Endothelial cell (in vitro differentiated cells): ENCODE data around the gene CARNS1. TPM values are rescaled to one million over a fixed set of nuclear protein-coding genes. Genes with fewer than 3 reads are reported as not detected.
"Not testable (repeated sequence)": the region's sequence is repeated elsewhere in the genome, so short reads cannot be mapped to it uniquely, and the experiment has no call there.

ENCODE experiments used
- DNase-seq: peaks from one replicate; pipeline ENCODE4 v3.0.0; 2021; ENCODE audit warnings: low spot score
- H3K27ac Mint-ChIP-seq: one replicate; pipeline ENCODE4 v1.8.0; 2021; ENCODE audit warnings: mixed read lengths, inconsistent platforms; ENCODE audit not compliant: unreplicated experiment
- H3K27me3 Mint-ChIP-seq: one replicate; pipeline ENCODE4 v1.8.0; 2021; ENCODE audit warnings: mild to moderate bottlenecking, moderate library complexity, mixed read lengths, inconsistent platforms; ENCODE audit not compliant: unreplicated experiment
- H3K36me3 Mint-ChIP-seq: one replicate; pipeline ENCODE4 v1.8.0; 2021; ENCODE audit warnings: mild to moderate bottlenecking, low read depth, mixed read lengths, inconsistent platforms; ENCODE audit not compliant: unreplicated experiment
- H3K4me1 Mint-ChIP-seq: one replicate; pipeline ENCODE4 v1.8.0; 2021; ENCODE audit warnings: mild to moderate bottlenecking, mixed read lengths, inconsistent platforms; ENCODE audit not compliant: unreplicated experiment
- H3K4me3 Mint-ChIP-seq: one replicate; pipeline ENCODE4 v1.8.0; 2021; ENCODE audit warnings: mild to moderate bottlenecking, mixed read lengths, inconsistent platforms; ENCODE audit not compliant: unreplicated experiment
- H3K9me3 Mint-ChIP-seq: one replicate; pipeline ENCODE4 v1.8.0; 2021; ENCODE audit warnings: mixed read lengths, inconsistent platforms; ENCODE audit not compliant: unreplicated experiment
- CTCF ChIP-seq: fragments of 200-600 bp; sonication (generic); IDR thresholded peaks from one replicate; pipeline ENCODE4 v1.5.0; 2021; ENCODE audit warnings: antibody characterized with exemption; ENCODE audit not compliant: unreplicated experiment
- total RNA-seq: library from RNA; stranded (reverse); fragmentation: NEBNext Ultra II Directional; extraction: Animal tissue kit (Norgen Biotek cat#: 25700); gene quantifications from one replicate; pipeline ENCODE4 v1.2.1, GENCODE V29; 2021; ENCODE audit not compliant: unreplicated experiment

Gene CARNS1
- total RNA-seq, 1 donor from 2014 or later = not detected

DNA sequence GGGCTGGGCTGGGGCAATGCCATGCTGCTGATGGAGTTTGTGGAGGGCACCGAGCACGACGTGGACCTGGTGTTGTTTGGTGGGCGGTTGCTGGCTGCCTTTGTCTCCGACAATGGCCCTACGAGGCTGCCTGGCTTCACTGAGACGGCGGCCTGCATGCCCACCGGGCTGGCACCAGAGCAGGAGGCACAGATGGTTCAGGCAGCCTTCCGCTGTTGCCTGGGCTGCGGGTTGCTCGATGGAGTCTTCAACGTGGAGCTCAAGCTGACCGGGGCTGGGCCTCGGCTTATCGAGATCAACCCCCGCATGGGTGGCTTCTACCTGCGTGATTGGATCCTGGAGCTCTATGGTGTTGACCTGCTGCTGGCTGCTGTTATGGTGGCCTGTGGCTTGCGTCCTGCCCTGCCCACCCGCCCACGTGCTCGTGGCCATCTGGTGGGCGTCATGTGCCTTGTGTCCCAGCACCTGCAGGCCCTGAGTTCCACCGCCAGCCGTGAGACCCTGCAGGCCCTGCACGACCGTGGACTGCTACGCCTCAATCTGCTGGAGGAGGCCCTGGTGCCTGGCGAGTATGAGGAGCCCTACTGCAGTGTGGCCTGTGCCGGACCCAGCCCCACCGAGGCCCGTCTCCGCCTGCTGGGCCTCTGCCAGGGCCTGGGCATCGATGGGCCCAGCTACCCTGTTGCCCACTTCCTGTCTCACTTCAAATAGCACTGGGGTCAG lies 8.6 kb downstream of the CARNS1 start:
- no peaks in the 10 kb centered on the region for H3K36me3 Mint-ChIP-seq
- DNase-seq = no peak
- H3K9me3 Mint-ChIP-seq = no peaks in the 10 kb centered on the region
- peaks cover 17% of the 10 kb centered on the region for H3K27me3 Mint-ChIP-seq
- TF ChIP-seq CTCF = no peak
- no peak overlapping the region for H3K4me3 Mint-ChIP-seq
- no peak overlapping the region for H3K27ac Mint-ChIP-seq
- H3K4me1 Mint-ChIP-seq = peaks cover 3% of the 10 kb centered on the region

DNA sequence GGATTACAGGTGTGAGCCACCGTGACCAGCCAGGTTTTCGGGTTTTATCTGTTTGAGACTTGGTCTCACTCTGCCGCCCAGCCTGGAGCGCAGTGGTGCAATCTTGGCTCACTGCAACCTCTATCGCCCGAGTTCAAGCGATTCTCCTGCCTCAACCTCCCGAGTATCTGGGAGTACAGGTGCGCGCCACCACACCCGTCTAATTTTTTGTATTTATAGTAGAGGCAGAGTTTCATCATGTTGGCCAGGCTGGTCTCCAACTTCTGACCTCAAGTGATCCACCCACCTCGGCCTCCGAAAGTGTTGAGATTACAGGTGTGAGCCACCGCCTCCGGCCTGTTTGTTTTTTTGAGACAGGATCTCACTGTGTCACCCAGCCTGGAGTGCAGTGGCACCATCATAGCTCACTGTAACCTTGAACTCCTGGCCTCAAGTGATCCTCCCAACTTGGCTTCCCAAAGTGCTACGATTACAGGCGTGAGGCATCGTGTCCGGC lies 11.9 kb downstream of the CARNS1 start:
- Mint-ChIP-seq H3K27ac (peak overlapping the region; percentile 42), H3K27me3 (peaks cover 17% of the 10 kb centered on the region), H3K36me3 (peaks cover 10% of the 10 kb centered on the region), H3K4me3 (peak overlapping the region; percentile 99)
- not testable (repeated sequence) for DNase-seq, H3K4me1 Mint-ChIP-seq, H3K9me3 Mint-ChIP-seq

DNA sequence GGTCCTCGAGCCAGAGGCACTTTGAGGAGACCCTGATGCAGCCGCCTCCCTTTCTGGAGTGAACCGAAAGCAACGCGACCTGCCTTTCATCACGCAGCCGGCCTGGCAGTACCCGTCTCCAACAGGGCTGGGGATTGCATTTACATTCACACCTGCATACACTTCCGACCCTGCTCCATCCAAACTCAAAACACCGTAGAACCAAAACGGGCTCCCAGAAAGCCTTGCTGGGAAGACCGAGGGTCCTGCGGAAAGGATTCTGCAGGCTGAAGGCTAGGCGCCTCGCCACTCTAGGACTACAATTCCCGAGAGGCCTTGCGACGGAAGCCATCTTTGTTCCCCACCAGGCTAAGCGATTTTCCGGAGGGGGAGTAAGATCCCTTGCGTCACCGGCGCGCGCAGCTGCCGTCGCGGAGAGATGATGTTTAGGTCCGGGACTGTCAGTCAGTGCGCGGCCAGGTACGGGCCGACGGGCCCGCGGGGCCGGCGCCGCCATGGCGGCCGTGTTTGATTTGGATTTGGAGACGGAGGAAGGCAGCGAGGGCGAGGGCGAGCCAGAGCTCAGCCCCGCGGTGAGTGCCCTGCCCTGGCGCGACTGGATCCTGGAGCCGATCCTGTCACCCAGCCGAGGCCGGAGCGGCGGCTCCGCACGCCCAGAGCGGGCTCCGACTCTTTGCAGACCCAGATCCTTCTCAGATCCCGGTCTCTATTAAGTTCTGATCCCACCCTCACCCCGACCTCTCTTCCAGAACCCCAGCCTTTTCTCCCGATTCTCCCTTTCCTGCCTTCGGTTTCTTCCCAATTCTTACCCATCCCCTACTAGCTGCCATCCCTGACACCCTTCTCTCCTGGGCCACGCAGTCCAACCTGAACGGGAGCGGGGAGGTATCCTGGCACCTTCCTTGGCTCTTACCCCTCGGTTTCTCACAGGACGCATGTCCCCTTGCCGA lies 12.8 kb downstream of the CARNS1 start, which contains the start of gene RPS6KB2:
TSS of gene RPS6KB2 (plus strand) at position 443 of the 950 bp plus-strand sequence. CDS start at position 495, 52 bp downstream.
- Mint-ChIP-seq H3K27ac (peak within 1 kb of the TSS; percentile 75), H3K9me3 (no peaks in the 10 kb centered on the region), H3K4me1 (peaks cover 3% of the 10 kb centered on the region), H3K27me3 (peaks cover 17% of the 10 kb centered on the region), H3K4me3 (peak within 1 kb of the TSS; percentile 99), H3K36me3 (peaks cover 10% of the 10 kb centered on the region)
- peak; percentile 99 for DNase-seq
- no peak for TF ChIP-seq CTCF

DNA sequence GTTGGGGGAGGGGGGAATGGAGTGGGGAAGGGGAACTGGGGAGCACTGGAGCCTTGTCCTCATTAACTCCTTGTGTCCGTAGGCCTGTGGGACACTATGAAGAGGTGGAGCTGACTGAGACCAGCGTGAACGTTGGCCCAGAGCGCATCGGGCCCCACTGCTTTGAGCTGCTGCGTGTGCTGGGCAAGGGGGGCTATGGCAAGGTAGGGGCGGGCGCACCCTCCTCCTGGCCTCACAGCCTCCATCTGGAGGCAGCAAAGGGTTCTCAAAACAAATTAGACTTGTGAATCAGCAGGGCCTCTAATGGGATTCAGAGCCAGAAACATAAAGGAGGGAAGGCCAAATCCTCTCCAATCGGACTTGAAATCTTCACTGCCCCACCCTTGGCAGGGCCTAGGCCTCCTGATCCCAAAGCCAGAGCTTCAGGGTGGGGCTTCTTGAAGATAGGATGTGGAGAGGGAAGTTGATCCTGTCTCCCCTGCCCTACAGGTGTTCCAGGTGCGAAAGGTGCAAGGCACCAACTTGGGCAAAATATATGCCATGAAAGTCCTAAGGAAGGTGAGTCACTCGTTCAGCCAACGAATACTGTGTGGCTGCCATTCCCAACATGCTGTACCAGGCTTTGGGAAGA lies 13.7 kb downstream of the CARNS1 start:
- Mint-ChIP-seq H3K4me3 (peak overlapping the region; percentile 99), H3K27me3 (peaks cover 17% of the 10 kb centered on the region), H3K9me3 (no peaks in the 10 kb centered on the region), H3K36me3 (peaks cover 10% of the 10 kb centered on the region), H3K4me1 (peaks cover 3% of the 10 kb centered on the region), H3K27ac (no peak overlapping the region)
- no peak for TF ChIP-seq CTCF
- DNase-seq = no peak

- Mint-ChIP-seq H3K27ac (no peak overlapping the region), H3K27me3 (peaks cover 17% of the 10 kb centered on the region)
These were observed 14.2 kb downstream of the CARNS1 start for GRCh38 chr11:67429722-67430121.

More at GRCh38 chr11:67429722-67430121, 14.2 kb downstream of the CARNS1 start:
- peaks cover 3% of the 10 kb centered on the region for H3K4me1 Mint-ChIP-seq
- H3K9me3 Mint-ChIP-seq = no peaks in the 10 kb centered on the region
- H3K36me3 Mint-ChIP-seq = peaks cover 10% of the 10 kb centered on the region
- TF ChIP-seq CTCF = no peak
- H3K4me3 Mint-ChIP-seq = no peak overlapping the region
- DNase-seq = no peak
